Stromal cell of bone marrow (primary cell): ENCODE data around the gene HLA-DPB1.

ENCODE experiments used
- DNase-seq: peaks from one replicate; pipeline ENCODE4 v3.0.0-alpha.2; 2012; ENCODE audit warnings: low read depth

Gene HLA-DPB1

GRCh38 chr6:33136310-33136900, 60.6 kb downstream of the HLA-DPB1 start:
- no peak for DNase-seq
